Measurements from ENCODE around the gene SLC25A33. TPM values are rescaled to one million over a fixed set of nuclear protein-coding genes. Genes with fewer than 3 reads are reported as not detected.

Gene SLC25A33
- total RNA-seq, 1 donor from 2014 or later, result 5.7 TPM

DNA sequence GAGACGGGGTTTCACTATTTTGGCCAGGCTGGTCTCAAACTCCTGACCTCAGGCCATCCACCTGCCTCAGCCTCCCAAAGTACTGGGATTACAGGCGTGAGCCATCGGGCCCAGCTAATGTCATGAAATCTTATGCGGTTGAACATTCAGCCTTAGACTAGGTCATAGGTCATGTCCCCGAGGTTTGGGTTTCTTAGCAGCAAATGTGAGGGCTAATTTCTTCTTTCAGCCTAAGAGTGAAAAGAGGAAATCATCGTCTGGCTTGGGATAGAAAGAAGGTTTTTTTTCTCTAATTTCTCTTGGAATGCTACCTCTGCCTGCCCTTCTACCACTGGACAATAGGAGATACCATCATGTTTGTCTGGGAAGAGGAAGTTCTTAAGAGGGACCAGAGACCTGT lies 94.2 kb downstream of the SLC25A33 start:
- intact Hi-C loops (cut with DNase I), result no loop called here
- no peak for ATAC-seq

GRCh38 chr1:9634582-9634981 lies 95.3 kb downstream of the SLC25A33 start:
- intact Hi-C loops (cut with DNase I), result no loop called here
- DNase-seq (ENCODE audit: missing footprints), result no peak
- no peak for ATAC-seq

More for the DNA sequence above, 94.2 kb downstream of the SLC25A33 start:
- DNase-seq (ENCODE audit: missing footprints), result no peak

Other genes starting within 250 kb of the SLC25A33 start
- 16.5 TPM for gene SPSB1, start 246.6 kb upstream of the SLC25A33 start, total RNA-seq
- 17.4 TPM for gene TMEM201, start 49.4 kb downstream of the SLC25A33 start, total RNA-seq
- 4.1 TPM for gene PIK3CD, start 112.3 kb downstream of the SLC25A33 start, total RNA-seq